Loucy (cell line): ENCODE results near the gene AQP4.

Experiments used
- H2AFZ ChIP-seq: fragments of 200-600 bp; sonication (generic); 2 replicates; pipeline ENCODE4 v1.6.0; 2016; ENCODE audit warnings: antibody characterized with exemption, mild to moderate bottlenecking, low read length, moderate library complexity
- H3F3A ChIP-seq: fragments of 200-600 bp; 2 replicates; pipeline ENCODE4 v1.6.0; 2016; ENCODE audit warnings: antibody characterized with exemption, low read depth, mild to moderate bottlenecking
- H3K27me3 ChIP-seq: fragments of 200-600 bp; sonication (generic); 2 replicates; pipeline ENCODE4 v1.6.1; 2014; ENCODE audit warnings: low read length, mild to moderate bottlenecking; ENCODE audit not compliant: insufficient read depth, poor library complexity, severe bottlenecking
- H3K36me3 ChIP-seq: fragments of 200-600 bp; sonication (generic); 2 replicates; pipeline ENCODE4 v1.6.1; 2016; ENCODE audit warnings: low read length; ENCODE audit not compliant: insufficient read depth
- H3K4me1 ChIP-seq: fragments of 200-600 bp; sonication (generic); 2 replicates; pipeline ENCODE4 v1.5.1; 2014; ENCODE audit warnings: low read length, mild to moderate bottlenecking; ENCODE audit not compliant: insufficient read depth, poor library complexity, severe bottlenecking
- H3K4me2 ChIP-seq: fragments of 200-600 bp; sonication (generic); 2 replicates; pipeline ENCODE4 v1.6.0; 2014; ENCODE audit warnings: antibody characterized with exemption, low read length, low read depth, mild to moderate bottlenecking; ENCODE audit not compliant: poor library complexity, severe bottlenecking
- H3K4me3 ChIP-seq: fragments of 200-600 bp; sonication (generic); 2 replicates; pipeline ENCODE4 v1.5.1; 2014; ENCODE audit warnings: low read length, mild to moderate bottlenecking, mixed read lengths; ENCODE audit not compliant: poor library complexity, severe bottlenecking
- H3K79me2 ChIP-seq: fragments of 200-600 bp; sonication (generic); 2 replicates; pipeline ENCODE4 v1.6.1; 2014; ENCODE audit warnings: low read length; ENCODE audit not compliant: insufficient read depth
- H3K9ac ChIP-seq: fragments of 200-600 bp; sonication (generic); 2 replicates; pipeline ENCODE4 v1.6.0; 2014; ENCODE audit warnings: mild to moderate bottlenecking, low read depth, low read length, moderate library complexity; ENCODE audit not compliant: poor library complexity, severe bottlenecking
- H3K9me2 ChIP-seq: fragments of 200-600 bp; sonication (generic); replicated peaks from 2 replicates; pipeline ENCODE4 v1.6.1; 2016; ENCODE audit warnings: low read depth, low read length, mixed read lengths
- H3K9me3 ChIP-seq: fragments of 200-600 bp; sonication (generic); 2 replicates; pipeline ENCODE4 v1.6.1; 2014; ENCODE audit warnings: mild to moderate bottlenecking, antibody characterized with exemption, low read length, low read depth; ENCODE audit not compliant: insufficient read depth
- H4K20me1 ChIP-seq: fragments of 200-600 bp; sonication (generic); 2 replicates; pipeline ENCODE4 v1.6.0; 2014; ENCODE audit warnings: antibody characterized with exemption, low read length, mild to moderate bottlenecking; ENCODE audit not compliant: insufficient read depth, poor library complexity, severe bottlenecking
- EZH2phosphoT487 ChIP-seq: fragments of 200-600 bp; IDR thresholded peaks from 2 replicates; pipeline ENCODE4 v1.6.1; 2018; ENCODE audit warnings: antibody characterized with exemption, mild to moderate bottlenecking, moderate library complexity, borderline replicate concordance
- TF ChIP-seq, protein P1 (sequence below): fragments of 200-600 bp; sonication (generic); conservative IDR thresholded peaks from 2 replicates; pipeline ENCODE4 v1.5.1; 2014; ENCODE audit warnings: mild to moderate bottlenecking, antibody characterized with exemption, low read length

Gene AQP4

DNA sequence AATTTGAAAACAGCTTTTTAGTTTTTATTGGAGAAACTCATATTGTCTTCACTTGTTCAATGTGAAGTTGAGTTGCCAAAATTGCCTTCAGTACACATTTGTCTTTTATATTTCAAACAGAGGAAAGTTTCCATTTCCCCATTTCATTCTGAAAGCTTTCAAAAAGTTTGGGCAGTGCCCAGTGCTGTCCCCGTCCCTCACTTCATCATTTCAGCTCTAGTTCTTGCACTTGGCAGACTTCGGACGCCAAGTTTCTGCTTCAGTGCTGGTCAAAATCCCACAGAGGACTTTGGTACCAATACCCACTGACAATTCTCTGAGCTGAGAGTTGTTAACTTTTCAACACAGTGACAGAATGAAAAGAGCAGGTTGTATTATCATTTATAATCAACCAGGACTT is 43.4 kb upstream of the AQP4 start:
- Histone ChIP-seq H3K27me3 (no peaks in the 10 kb centered on the region), H2AFZ (no peak overlapping the region), H3F3A (no peaks in the 10 kb centered on the region), H4K20me1 (no peaks in the 10 kb centered on the region), H3K4me1 (no peaks in the 10 kb centered on the region), H3K9me3 (no peaks in the 10 kb centered on the region; the same call in 1 of the 2 replicates), H3K36me3 (no peaks in the 10 kb centered on the region), H3K9ac (no peak overlapping the region), H3K79me2 (no peaks in the 10 kb centered on the region), H3K4me2 (no peak overlapping the region), H3K4me3 (no peak overlapping the region), H3K9me2 (no peaks in the 10 kb centered on the region)
- TF ChIP-seq, protein P1, sequence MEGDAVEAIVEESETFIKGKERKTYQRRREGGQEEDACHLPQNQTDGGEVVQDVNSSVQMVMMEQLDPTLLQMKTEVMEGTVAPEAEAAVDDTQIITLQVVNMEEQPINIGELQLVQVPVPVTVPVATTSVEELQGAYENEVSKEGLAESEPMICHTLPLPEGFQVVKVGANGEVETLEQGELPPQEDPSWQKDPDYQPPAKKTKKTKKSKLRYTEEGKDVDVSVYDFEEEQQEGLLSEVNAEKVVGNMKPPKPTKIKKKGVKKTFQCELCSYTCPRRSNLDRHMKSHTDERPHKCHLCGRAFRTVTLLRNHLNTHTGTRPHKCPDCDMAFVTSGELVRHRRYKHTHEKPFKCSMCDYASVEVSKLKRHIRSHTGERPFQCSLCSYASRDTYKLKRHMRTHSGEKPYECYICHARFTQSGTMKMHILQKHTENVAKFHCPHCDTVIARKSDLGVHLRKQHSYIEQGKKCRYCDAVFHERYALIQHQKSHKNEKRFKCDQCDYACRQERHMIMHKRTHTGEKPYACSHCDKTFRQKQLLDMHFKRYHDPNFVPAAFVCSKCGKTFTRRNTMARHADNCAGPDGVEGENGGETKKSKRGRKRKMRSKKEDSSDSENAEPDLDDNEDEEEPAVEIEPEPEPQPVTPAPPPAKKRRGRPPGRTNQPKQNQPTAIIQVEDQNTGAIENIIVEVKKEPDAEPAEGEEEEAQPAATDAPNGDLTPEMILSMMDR, result no peak
- TF ChIP-seq EZH2phosphoT487, result no peak

DNA sequence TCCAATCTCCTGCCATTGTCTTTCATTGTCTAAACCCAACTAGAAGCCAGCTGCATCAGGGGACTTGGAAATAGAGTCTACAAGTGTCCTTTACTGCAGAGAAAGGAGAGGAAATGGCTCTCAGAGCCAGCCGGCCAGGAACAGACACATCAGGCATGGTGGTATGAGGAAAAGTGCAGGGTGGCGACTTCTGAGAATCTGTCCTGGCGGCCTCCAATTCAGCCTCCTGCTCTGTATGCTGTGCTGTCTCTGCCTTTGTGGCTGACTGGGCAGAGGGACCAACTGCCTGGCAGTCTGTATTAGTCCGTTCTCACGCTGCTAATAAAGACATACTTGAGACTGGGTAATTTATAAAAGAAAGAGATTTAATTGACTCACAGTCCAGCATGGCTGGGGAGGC is 36.8 kb upstream of the AQP4 start:
- H3K9ac ChIP-seq, result no peak overlapping the region
- no peak overlapping the region for H3K4me2 ChIP-seq
- no peaks in the 10 kb centered on the region for H3K79me2 ChIP-seq
- no peak overlapping the region for H3K4me3 ChIP-seq
- H3F3A ChIP-seq, result no peaks in the 10 kb centered on the region
- no peaks in the 10 kb centered on the region for H3K9me2 ChIP-seq
- TF ChIP-seq EZH2phosphoT487, result no peak
- H3K27me3 ChIP-seq, result no peaks in the 10 kb centered on the region
- H4K20me1 ChIP-seq, result no peaks in the 10 kb centered on the region
- H2AFZ ChIP-seq, result no peak overlapping the region
- no peaks in the 10 kb centered on the region for H3K36me3 ChIP-seq
- no peaks in the 10 kb centered on the region; the same call in 1 of the 2 replicates for H3K9me3 ChIP-seq
- no peaks in the 10 kb centered on the region for H3K4me1 ChIP-seq

- TF ChIP-seq, protein P1, result no peak
- no peak for TF ChIP-seq EZH2phosphoT487
These were observed 35.5 kb upstream of the AQP4 start for GRCh38 chr18:26901020-26901419.

DNA sequence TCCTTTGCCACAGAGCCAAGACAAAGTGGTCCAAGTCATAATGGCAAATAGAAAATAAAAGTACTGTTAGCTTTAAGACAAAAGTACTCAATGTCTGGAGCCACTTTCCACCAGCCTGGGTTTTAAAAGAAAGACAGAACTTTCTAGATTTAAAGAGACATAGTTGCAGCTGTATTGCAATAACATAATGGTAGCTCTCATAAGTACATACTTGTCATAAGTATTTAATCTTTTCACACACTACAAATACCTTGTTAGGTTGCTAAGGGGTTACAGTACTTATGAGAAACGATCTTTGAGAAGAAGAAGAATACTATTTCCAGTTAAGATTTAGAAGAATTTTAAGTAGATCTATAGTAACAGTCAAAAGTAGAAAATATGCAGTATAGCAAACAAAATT is 28.9 kb upstream of the AQP4 start:
- H3K79me2 ChIP-seq, result no peaks in the 10 kb centered on the region
- H4K20me1 ChIP-seq, result no peaks in the 10 kb centered on the region
- H3K36me3 ChIP-seq, result no peaks in the 10 kb centered on the region
- H3F3A ChIP-seq, result no peaks in the 10 kb centered on the region
- H3K4me3 ChIP-seq, result no peak overlapping the region
- H2AFZ ChIP-seq, result no peak overlapping the region
- no peaks in the 10 kb centered on the region for H3K9me2 ChIP-seq
- no peak for TF ChIP-seq EZH2phosphoT487
- TF ChIP-seq, protein P1, result no peak
- H3K4me2 ChIP-seq, result no peak overlapping the region
- no peaks in the 10 kb centered on the region for H3K4me1 ChIP-seq
- H3K9me3 ChIP-seq, result no peaks in the 10 kb centered on the region
- H3K9ac ChIP-seq, result no peak overlapping the region
- no peaks in the 10 kb centered on the region for H3K27me3 ChIP-seq

More at GRCh38 chr18:26901020-26901419, 35.5 kb upstream of the AQP4 start:
- H3K9me2 ChIP-seq, result no peaks in the 10 kb centered on the region
- H3K4me2 ChIP-seq, result no peak overlapping the region
- H3K4me1 ChIP-seq, result no peaks in the 10 kb centered on the region
- H3F3A ChIP-seq, result no peaks in the 10 kb centered on the region
- H2AFZ ChIP-seq, result no peak overlapping the region
- H3K79me2 ChIP-seq, result no peaks in the 10 kb centered on the region
- H3K36me3 ChIP-seq, result no peaks in the 10 kb centered on the region
- H3K9ac ChIP-seq, result no peak overlapping the region
- H3K9me3 ChIP-seq, result no peaks in the 10 kb centered on the region; the same call in 1 of the 2 replicates
- H3K4me3 ChIP-seq, result no peak overlapping the region
- H3K27me3 ChIP-seq, result no peaks in the 10 kb centered on the region
- H4K20me1 ChIP-seq, result no peaks in the 10 kb centered on the region
